HepG2 (cell line): Measurements from ENCODE around the gene FNBP1L. TPM values are rescaled to one million over a fixed set of nuclear protein-coding genes. Genes with fewer than 3 reads are reported as not detected.

ENCODE experiments used
- ATF1 ChIP-seq: IDR thresholded peaks from 2 replicates; pipeline ENCODE4 v1.6.1; 2016; ENCODE audit warnings: mild to moderate bottlenecking, control low read depth
- CAMTA2 ChIP-seq: sonication (generic); formaldehyde crosslinking; IDR thresholded peaks from 2 replicates; pipeline ENCODE4 v1.4.0; 2020; ENCODE audit warnings: mild to moderate bottlenecking, missing genetic modification reagents, borderline replicate concordance
- FOXK1 ChIP-seq: sonication (generic); formaldehyde crosslinking; IDR thresholded peaks from 2 replicates; pipeline ENCODE4 v1.4.0; 2020; ENCODE audit warnings: low read depth, missing genetic modification reagents, borderline replicate concordance
- GTF3A ChIP-seq: sonication (generic); formaldehyde crosslinking; conservative IDR thresholded peaks from 2 replicates; pipeline ENCODE4 v1.4.0; 2020; ENCODE audit warnings: mild to moderate bottlenecking, missing genetic modification reagents
- HES4 ChIP-seq: sonication (generic); formaldehyde crosslinking; IDR thresholded peaks from 2 replicates; pipeline ENCODE4 v1.9.0; 2021; ENCODE audit warnings: mild to moderate bottlenecking, missing genetic modification reagents, borderline replicate concordance
- IKZF5 ChIP-seq: IDR thresholded peaks from 2 replicates; pipeline ENCODE4 v1.6.1; 2018; ENCODE audit warnings: missing genetic modification reagents, mild to moderate bottlenecking, missing compliant biosample characterization
- NFYB ChIP-seq: sonication (generic); formaldehyde crosslinking; IDR thresholded peaks from 2 replicates; pipeline ENCODE4 v1.4.0; 2020; ENCODE audit warnings: missing genetic modification reagents
- NRL ChIP-seq: sonication (generic); formaldehyde crosslinking; IDR thresholded peaks from 2 replicates; pipeline ENCODE4 v1.5.0; 2020; ENCODE audit warnings: missing genetic modification reagents, mild to moderate bottlenecking, moderate library complexity, borderline replicate concordance
- RFX1 ChIP-seq: fragments of 450-650 bp; IDR thresholded peaks from 2 replicates; pipeline ENCODE4 v1.6.1; 2017
- RFX3 ChIP-seq: IDR thresholded peaks from 2 replicates; pipeline ENCODE4 v1.6.1; 2016; ENCODE audit warnings: missing biosample characterization, missing genetic modification reagents
- ZBED4 ChIP-seq: sonication (generic); formaldehyde crosslinking; IDR thresholded peaks from 2 replicates; pipeline ENCODE4 v1.4.0; 2020; ENCODE audit warnings: missing genetic modification reagents, borderline replicate concordance
- ZFP36L1 ChIP-seq: sonication (generic); formaldehyde crosslinking; IDR thresholded peaks from 2 replicates; pipeline ENCODE4 v1.8.0; 2022; ENCODE audit warnings: mild to moderate bottlenecking, missing genetic modification reagents, moderate library complexity
- ZNF607 ChIP-seq: sonication (generic); formaldehyde crosslinking; IDR thresholded peaks from 2 replicates; pipeline ENCODE4 v1.5.1; 2020; ENCODE audit warnings: missing genetic modification reagents, mild to moderate bottlenecking, borderline replicate concordance
- ZNF619 ChIP-seq: sonication (generic); formaldehyde crosslinking; IDR thresholded peaks from 2 replicates; pipeline ENCODE4 v1.4.0; 2020; ENCODE audit warnings: mild to moderate bottlenecking, missing genetic modification reagents
- ZNF710 ChIP-seq: sonication (generic); formaldehyde crosslinking; IDR thresholded peaks from 2 replicates; pipeline ENCODE4 v1.5.0; 2020; ENCODE audit warnings: mild to moderate bottlenecking, missing genetic modification reagents, borderline replicate concordance
- ZNF776 ChIP-seq: sonication (generic); formaldehyde crosslinking; IDR thresholded peaks from 2 replicates; pipeline ENCODE4 v1.4.0; 2020; ENCODE audit warnings: mild to moderate bottlenecking, missing genetic modification reagents
- ZNF780A ChIP-seq: sonication (generic); formaldehyde crosslinking; IDR thresholded peaks from 2 replicates; pipeline ENCODE4 v1.8.0; 2022; ENCODE audit warnings: mild to moderate bottlenecking, missing genetic modification reagents, moderate library complexity
- ZNF839 ChIP-seq: sonication (generic); formaldehyde crosslinking; IDR thresholded peaks from 2 replicates; pipeline ENCODE4 v1.4.0; 2020; ENCODE audit warnings: missing genetic modification reagents, mild to moderate bottlenecking, borderline replicate concordance
- ZSCAN29 ChIP-seq: sonication (generic); formaldehyde crosslinking; conservative IDR thresholded peaks from 2 replicates; pipeline ENCODE4 v1.4.0; 2020; ENCODE audit warnings: mild to moderate bottlenecking, missing genetic modification reagents
- ZUFSP ChIP-seq: sonication (generic); formaldehyde crosslinking; IDR thresholded peaks from 2 replicates; pipeline ENCODE4 v1.9.0; 2021; ENCODE audit warnings: missing genetic modification reagents, mild to moderate bottlenecking, borderline replicate concordance
- polyA plus RNA-seq, 8 experiments: library from polyadenylated mRNA; depleted of rRNA in 3 of 8; stranded (reverse) in 7 of 8; unstranded in 1 of 8; fragments of >200 nt; fragmentation: Illumina TruSeq in 4 of 8; extraction: Trizol in 4 of 8; gene quantifications; 2 replicates each; pipeline versions ENCODE4 v1.2.1 to v1.2.3, GENCODE V29; 2011 to 2016; ENCODE audit warnings: low read depth in 4 of 8, missing spikeins in 1 of 8, mixed read lengths in 1 of 8; ENCODE audit not compliant: insufficient read depth in 1 of 8
- total RNA-seq, 5 experiments: library from RNA; depleted of rRNA; stranded (reverse); fragments of >200 nt; fragmentation: Illumina TruSeq; extraction: Trizol; gene quantifications; 2 replicates each; pipeline ENCODE4 v1.2.3, GENCODE V29; 2016; ENCODE audit warnings: low read depth in 1 of 5

FNBP1L gene
- total and polyA plus RNA-seq, 2 of the 13 experiments (the other 11 are each of a cell fraction or from before 2014, with no cell fraction given): 24.1 to 27.1 TPM

- TF ChIP-seq ZNF710 (CRISPR knock-in tag) (no peak), HES4 (CRISPR knock-in tag) (no peak), RFX3 (CRISPR knock-in tag) (no peak), CAMTA2 (CRISPR knock-in tag) (no peak), ZFP36L1 (CRISPR knock-in tag) (no peak), NFYB (CRISPR knock-in tag) (no peak), ZNF776 (no peak), FOXK1 (CRISPR knock-in tag) (no peak), ZUFSP (CRISPR knock-in tag) (no peak), ZNF780A (CRISPR knock-in tag) (no peak), GTF3A (CRISPR knock-in tag) (0 out of 2 replicates have a peak, but pooled peaks have one; percentile 82), ZBED4 (CRISPR knock-in tag) (no peak), ATF1 (CRISPR knock-in tag) (no peak), ZNF619 (CRISPR knock-in tag) (no peak), ZNF839 (CRISPR knock-in tag) (no peak), ZSCAN29 (CRISPR knock-in tag) (no peak), RFX1 (no peak), ZNF607 (CRISPR knock-in tag) (no peak), IKZF5 (CRISPR knock-in tag) (no peak), NRL (CRISPR knock-in tag) (no peak)
These were observed 1.3 kb downstream of the FNBP1L start (continued) for GRCh38 chr1:93448983-93449804.
